HG03097 (cell line): Measurements from ENCODE around the gene RAD51B.
"Not testable (repeated sequence)": the region's sequence is repeated elsewhere in the genome, so short reads cannot be mapped to it uniquely, and the experiment has no call there.

Experiments used
- ATAC-seq: cut with Tn5 transposase; IDR thresholded peaks from one replicate; pipeline ENCODE4 v1.9.1; 2021; ENCODE audit not compliant: unreplicated experiment, low FRiP score

Gene RAD51B

DNA sequence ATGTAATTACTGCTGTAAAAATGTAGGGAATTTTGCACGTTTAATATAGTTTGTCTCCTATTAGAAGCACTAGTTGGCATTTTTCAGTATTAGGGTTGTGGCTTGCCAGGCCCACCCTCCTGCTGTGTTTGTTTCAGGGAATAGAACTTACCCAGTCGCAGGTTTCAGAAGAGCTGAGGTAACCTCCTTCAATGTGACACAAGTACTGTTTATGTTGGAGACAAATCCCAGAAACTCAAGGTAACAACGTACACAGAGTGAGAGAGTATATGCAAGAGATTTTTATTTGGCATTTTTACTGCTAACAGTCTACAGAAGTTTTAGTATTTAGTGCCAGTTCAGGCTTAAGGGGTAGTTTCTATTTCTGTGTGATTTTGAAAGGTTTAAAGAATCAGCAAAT, 284.3 kb downstream of the RAD51B start:
- ATAC-seq = no peak

DNA sequence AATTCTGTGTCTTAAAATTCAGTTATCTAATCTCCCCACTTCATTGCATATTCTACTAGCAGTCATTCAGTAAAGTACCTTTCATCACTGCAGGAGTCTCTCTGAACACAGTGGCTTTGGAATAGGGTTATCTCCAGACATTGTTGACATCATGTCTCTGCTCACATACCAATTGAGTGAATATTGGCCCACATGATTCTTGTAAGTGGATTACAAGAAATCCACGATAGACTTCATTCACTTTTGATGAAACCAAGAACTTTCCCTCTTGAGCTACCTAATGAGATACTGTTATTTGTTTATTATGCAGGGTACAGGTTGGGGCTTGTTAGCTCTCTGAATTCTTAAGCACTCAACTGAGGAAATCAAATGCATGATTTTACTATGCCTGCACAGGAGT, 284.9 kb downstream of the RAD51B start:
- no peak for ATAC-seq

GRCh38 chr14:68105816-68106215, 286.2 kb downstream of the RAD51B start:
- ATAC-seq = no peak

GRCh38 chr14:68106456-68106855, 286.9 kb downstream of the RAD51B start:
- ATAC-seq = no peak

- ATAC-seq = no peak
These were observed 287.3 kb downstream of the RAD51B start for GRCh38 chr14:68106905-68107304.

- no peak for ATAC-seq
These were observed 289.7 kb downstream of the RAD51B start for GRCh38 chr14:68109132-68109900.

DNA sequence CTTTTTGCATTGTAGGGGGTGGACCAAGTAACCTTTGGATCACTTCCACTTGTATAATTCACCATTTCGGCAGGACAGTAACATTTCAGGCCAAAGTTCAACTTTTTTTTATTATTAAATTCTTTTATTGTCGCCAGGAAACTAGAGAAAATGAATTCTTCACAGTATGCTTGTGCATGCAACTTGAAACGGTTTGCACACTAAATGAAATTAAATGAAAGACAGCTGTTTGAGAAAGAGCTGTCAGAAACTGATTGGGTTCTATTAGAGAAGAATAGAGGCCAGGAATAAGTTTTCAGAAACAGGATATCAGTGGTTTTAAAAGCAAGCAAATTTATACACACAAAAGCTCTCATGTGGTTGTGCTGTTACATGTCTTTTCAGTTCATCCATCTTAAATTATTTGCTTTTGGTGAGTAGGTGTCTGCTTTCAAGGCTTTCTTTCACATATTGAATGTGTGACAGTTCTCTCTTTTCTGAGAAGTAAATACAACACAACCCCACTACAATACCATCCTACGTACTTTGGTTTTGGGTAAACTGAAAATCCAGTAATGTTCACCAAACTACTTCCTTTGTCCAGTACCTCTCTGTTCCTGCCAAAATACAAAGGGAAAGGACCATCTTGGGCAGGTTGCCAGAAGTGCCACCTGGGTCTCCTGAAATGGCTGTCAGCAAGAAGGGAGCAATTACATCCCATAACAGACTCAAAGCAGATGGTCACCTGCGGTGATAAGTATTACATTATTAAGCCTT, 291.7 kb downstream of the RAD51B start:
- no peak for ATAC-seq

DNA sequence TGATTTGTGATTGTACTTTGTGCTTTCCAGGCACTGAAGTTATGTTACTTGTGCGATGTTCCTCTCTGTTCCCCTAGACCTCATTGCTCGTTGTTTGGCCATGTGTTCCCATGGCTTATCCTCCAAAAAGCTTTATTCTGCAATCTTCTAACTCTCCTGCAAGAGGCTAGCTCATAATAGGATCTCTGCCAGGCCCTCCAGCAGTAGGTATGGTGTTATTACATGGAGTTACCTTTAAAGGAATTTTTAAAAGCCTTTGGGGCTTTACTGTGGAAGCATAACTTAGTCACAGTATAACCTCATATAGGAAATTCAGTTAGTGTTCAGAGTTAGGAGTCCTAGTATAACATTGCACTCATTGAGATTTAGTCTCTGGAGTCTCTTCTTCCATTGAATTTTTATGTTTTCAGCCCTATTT, 292.3 kb downstream of the RAD51B start:
- ATAC-seq = no peak

DNA sequence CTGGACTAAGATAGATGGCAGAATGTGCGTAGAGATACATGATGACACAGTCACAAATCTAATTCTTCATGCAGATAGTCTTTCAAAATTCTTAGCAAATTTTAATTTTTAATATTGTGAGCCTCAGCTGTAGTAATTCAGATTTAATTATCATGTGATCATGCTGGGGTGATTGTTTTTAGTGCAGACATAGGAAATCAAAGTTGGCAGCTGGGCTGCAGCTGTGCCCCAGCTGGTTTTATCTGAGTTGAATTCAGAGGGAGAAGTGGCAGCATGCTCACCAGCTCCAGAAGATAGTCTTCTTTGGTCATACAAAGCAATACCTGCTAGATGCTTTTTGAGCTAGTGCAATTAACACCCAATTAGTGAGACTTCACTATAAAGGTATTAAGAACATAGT, 292.9 kb downstream of the RAD51B start:
- no peak for ATAC-seq

DNA sequence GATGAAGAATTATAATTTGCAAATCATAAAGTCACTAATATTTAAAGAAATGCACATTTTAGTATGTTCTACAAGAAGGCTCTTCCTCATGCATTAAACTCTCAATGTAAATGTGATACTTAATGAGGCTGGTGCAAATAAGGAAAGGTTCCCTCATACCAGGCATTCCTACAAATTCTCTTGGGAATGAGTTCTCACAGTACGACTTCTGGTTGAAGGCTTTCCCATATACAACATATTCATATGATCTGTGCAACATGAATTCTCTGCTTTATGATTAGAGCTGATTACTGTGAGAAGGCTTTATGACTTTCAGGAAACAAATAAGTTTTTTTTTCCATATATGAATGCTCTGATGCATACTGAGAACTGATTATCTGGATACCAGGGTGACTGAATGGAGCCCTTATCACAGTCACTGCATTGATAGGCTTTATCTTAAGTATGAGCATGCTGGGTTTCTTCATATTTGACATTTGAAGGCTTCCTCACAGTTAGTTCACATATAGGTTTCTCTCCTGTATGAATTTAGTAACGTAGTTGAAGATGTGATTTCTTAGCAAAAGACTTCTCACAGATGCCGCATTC, 293.9 kb downstream of the RAD51B start:
- no peak for ATAC-seq

GRCh38 chr14:68115952-68116351, 296.4 kb downstream of the RAD51B start:
- ATAC-seq = not testable (repeated sequence)

DNA sequence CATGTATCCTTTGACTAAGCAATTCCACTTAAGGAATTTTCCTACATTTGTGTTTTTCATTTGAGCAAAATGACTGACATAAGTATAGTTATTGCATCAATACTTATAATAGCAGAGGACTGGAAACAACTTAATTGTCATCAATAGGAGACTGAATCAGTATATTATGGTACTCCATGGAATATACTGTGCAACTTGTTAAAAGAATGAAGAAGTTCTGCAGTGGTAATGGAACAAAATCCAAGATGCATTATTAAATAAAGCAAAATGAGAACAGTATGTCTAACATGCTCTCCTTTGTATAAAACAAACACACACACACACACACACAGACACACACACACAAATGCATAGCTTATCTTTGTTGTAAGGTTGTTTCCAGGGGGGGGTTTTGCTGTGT, 303.1 kb downstream of the RAD51B start:
- no peak for ATAC-seq

GRCh38 chr14:68124050-68124449, 304.5 kb downstream of the RAD51B start:
- ATAC-seq = no peak

DNA sequence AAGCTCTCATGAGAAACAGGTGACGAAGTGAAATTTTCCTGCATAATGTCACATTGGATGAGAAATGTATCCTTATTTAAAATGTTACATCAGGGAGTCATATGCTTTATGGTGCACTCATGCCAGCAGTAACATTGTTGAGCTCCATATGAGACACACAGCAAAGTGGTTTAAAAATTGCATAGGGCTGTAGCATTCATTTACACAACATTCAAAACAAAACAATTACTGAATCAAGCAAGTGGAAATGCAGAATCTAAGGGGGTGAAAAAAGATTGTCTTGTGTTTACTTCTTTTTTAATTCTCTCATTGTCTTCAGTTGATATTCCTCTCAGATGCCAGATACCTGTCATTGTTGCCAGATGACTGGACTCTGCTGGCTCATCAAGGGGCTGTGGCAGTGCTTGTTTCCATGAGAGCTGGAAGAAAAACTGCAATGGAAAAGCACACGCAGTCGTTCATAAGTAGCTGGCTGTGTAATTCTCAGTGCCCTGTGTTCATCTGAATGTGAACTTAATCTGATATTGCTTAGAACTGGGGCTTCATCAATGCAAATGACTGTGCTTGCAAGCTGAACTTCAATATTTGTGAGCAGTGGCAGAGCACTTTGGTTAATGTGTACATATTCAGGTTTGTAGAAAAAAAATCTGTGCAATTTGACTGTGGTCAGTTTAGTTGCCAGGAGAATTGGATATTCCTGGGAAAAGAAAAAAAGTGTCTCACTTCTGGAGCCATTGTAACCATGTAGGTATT, 305.6 kb downstream of the RAD51B start:
- no peak for ATAC-seq

DNA sequence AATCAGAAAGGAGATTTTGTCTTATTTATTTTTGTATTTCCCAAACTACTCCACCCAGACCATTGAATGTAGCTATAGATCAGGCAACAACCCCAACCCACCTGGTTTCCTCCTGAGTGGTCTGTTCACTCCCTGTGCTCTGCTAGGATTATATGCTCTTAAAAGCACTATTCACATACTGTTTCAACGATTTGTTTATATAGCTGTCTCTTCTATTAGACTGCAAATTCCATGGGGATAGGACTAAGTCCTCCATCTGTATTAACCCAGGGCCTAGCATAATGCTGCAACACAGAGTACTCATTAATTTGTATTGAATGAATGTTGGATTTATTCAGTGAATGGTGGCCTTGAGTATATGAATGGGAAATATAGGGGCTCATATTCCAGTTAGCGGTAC, 307.6 kb downstream of the RAD51B start:
- ATAC-seq = no peak

DNA sequence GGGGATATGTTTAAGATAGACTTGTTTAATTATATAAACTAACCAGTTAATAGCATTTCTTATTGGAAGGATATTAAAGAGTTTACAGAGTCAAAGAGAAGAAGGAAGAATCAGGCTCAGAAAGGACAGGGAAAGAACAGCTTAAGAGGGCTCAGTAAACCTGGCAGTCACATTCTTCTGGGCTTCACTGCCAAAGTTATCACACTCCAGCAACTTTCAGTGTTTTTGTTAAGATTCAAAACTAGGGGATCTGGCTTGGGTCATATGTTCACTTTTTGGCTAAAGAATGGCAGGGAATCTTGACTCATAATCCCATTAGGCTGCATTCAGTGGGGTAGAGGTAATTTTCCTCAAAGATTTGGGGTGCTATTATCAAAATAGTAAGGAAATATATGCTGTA, 312.3 kb downstream of the RAD51B start:
- ATAC-seq = no peak

DNA sequence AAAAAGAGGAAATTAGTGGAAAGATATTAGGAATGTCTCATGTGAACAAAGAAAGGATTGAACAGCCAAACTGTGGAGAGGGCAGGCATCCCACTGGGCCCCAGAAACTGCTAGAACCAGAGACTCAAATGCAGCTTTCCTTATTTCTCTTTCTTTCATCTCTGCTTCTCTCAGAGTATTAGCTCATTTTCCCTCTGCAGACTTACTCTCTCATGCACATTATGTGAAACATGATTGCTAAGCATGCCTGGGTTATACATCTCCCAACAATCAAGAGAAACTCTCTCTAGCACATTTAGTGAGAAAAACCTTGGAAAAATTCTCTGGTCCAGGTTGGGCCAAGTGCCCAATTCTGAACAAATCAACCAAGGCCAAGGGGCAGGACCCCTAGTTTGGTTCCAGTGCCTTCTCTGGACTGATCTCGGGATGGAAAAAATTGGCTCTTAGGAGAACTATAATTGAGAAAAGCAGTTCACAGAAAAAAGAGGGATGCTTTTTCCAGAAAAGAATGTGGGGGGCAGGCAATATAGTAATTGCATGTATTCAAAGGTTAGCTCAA, 313.1 kb downstream of the RAD51B start:
- ATAC-seq = no peak

DNA sequence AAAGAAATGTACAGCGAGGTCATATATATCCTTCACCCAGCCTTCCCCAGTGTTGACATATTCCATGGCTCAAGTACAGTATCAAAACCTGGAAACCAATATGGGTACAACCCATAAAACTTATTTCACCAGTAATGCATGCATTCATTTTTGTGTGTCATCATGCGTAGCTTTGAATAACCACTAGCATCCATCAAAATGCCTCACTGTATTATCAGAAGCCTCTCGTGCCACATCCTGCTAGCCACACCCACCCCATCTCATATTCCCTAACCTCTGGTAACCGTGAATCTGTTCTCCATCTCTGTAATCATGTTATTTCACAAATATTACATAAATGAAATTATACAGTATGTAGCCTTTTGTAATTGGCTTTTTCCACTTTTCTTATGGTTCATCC, 314.3 kb downstream of the RAD51B start:
- no peak for ATAC-seq

DNA sequence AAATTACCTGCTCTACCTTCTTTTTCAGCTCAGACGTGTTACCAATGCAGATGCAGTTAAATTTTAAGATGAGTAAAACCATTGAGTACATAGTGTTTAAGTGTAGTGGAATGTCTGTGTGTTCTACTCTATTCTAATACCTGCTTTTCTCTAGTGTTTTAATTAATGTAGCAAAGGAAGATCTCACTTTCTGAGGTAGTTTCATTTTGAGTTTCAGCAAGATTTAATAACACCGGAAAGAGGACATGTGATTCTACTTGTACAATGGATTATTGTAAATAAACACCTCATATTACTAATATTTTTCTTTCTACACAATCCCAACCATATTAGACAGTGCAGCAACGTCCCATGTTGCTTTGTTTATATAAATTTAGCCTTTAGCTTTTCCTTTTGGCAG, 315.4 kb downstream of the RAD51B start:
- no peak for ATAC-seq

DNA sequence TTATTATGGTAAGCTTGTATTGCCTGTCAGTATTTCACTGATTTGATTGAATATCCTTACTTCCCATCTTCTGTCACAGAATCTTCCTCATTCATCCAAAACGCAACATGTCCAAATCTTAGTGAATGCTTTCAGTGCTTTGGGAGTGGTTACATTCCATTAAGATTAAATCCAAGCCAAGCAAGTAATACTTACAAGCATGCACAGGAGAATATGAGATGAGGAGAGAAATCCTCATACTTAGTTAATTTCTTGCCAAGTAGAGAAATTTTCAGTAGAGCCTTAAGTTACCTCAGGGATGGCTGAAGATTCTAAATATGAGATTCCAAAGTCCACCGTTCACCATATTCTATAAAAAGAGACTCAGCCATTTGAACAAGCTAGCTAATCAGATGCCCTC, 316.0 kb downstream of the RAD51B start:
- no peak for ATAC-seq
